ENCODE data around the gene ZNF112.

DNA sequence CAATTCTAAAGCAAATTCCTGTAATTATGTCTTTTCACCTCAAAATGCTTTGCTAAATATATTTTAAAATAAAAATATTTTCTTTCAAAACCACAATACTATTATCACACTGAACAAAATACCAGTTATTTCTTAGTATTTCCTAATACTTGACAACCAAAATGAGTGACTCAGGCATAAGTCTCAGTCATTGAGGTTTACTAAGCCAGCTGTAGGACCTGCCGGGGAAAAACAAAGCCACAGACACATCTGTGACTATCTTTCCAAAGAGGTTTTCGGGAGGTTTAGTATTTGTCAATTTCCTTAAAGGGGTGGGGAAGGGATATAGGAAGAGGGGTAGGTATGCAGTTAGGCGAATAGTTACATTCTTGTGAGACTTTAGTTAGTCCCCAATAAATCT, 48.5 kb downstream of the ZNF112 start:
- TF ChIP-seq, protein P1, sequence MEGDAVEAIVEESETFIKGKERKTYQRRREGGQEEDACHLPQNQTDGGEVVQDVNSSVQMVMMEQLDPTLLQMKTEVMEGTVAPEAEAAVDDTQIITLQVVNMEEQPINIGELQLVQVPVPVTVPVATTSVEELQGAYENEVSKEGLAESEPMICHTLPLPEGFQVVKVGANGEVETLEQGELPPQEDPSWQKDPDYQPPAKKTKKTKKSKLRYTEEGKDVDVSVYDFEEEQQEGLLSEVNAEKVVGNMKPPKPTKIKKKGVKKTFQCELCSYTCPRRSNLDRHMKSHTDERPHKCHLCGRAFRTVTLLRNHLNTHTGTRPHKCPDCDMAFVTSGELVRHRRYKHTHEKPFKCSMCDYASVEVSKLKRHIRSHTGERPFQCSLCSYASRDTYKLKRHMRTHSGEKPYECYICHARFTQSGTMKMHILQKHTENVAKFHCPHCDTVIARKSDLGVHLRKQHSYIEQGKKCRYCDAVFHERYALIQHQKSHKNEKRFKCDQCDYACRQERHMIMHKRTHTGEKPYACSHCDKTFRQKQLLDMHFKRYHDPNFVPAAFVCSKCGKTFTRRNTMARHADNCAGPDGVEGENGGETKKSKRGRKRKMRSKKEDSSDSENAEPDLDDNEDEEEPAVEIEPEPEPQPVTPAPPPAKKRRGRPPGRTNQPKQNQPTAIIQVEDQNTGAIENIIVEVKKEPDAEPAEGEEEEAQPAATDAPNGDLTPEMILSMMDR (IDR thresholded peaks at IDR 0.05) = no peak
- TF ChIP-seq POLR2A (IDR thresholded peaks at IDR 0.05) = no peak

All from right lobe of liver (tissue), 4 donors.